Brain pericyte (primary cell): ENCODE data around the gene PNKP.
A peak's percentile ranks its signal among the peaks of the same experiment; 100 is the strongest.
"Not testable (repeated sequence)": the region's sequence is repeated elsewhere in the genome, so short reads cannot be mapped to it uniquely, and the experiment has no call there.

Source experiments
- DNase-seq: peaks from one replicate; pipeline ENCODE4 v3.0.0-alpha.2; 2012; ENCODE audit warnings: low read depth, low spot score

Gene PNKP

GRCh38 chr19:49823472-49823871, 43.9 kb downstream of the PNKP start:
- DNase-seq, result no peak

GRCh38 chr19:49820125-49820524, 47.3 kb downstream of the PNKP start:
- no peak for DNase-seq

GRCh38 chr19:49819452-49820115, 47.8 kb downstream of the PNKP start:
- DNase-seq, result not testable (repeated sequence)

- DNase-seq, result no peak
Measured at GRCh38 chr19:49818649-49819370, 48.6 kb downstream of the PNKP start.

GRCh38 chr19:49817964-49818648, 49.3 kb downstream of the PNKP start, which contains the start of gene MED25:
Gene MED25, plus strand, starts transcription at chr19:49818289. Its CDS starts 53 bp downstream, at chr19:49818342.
- peak; percentile 70 for DNase-seq

- DNase-seq, result no peak
Measured at GRCh38 chr19:49816590-49816989, 50.8 kb downstream of the PNKP start.

- DNase-seq, result no peak
Measured at GRCh38 chr19:49814010-49814409, 53.4 kb downstream of the PNKP start.

- DNase-seq, result peak; percentile 96
Measured at GRCh38 chr19:49812997-49813861, 54.1 kb downstream of the PNKP start, which contains the start of gene FUZ. Gene FUZ, minus strand, starts transcription at chr19:49813292. Its CDS starts 186 bp downstream, at chr19:49813106.

GRCh38 chr19:49812452-49812996, 54.9 kb downstream of the PNKP start:
- DNase-seq, result no peak

- no peak for DNase-seq
Measured at GRCh38 chr19:49811328-49811727, 56.0 kb downstream of the PNKP start.
